ENCODE data around the gene IRAK1.

DNA sequence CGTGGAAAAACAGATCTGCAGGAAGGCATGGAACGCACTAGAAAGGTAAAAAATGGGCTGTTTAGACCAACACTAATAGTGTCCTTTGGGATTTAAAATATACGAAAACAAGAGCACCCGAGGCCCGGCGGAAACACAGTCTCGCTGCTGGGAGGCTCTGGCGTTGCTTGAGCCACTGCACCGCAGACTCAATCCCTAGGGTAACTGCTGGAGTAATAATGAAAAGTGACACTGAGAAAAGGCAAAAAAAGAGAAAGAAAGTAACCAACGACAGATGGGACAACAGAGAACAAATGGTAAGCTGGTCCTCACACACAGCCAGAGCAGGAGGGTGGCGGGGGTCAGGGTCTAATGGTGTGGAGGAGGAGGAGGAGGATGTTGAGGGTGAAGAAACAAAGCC lies 15.4 kb downstream of the IRAK1 start:
- TF ChIP-seq, protein P1, sequence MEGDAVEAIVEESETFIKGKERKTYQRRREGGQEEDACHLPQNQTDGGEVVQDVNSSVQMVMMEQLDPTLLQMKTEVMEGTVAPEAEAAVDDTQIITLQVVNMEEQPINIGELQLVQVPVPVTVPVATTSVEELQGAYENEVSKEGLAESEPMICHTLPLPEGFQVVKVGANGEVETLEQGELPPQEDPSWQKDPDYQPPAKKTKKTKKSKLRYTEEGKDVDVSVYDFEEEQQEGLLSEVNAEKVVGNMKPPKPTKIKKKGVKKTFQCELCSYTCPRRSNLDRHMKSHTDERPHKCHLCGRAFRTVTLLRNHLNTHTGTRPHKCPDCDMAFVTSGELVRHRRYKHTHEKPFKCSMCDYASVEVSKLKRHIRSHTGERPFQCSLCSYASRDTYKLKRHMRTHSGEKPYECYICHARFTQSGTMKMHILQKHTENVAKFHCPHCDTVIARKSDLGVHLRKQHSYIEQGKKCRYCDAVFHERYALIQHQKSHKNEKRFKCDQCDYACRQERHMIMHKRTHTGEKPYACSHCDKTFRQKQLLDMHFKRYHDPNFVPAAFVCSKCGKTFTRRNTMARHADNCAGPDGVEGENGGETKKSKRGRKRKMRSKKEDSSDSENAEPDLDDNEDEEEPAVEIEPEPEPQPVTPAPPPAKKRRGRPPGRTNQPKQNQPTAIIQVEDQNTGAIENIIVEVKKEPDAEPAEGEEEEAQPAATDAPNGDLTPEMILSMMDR (conservative IDR thresholded peaks at IDR 0.05; ENCODE audit: low read depth, low read length) = no peak
- TF ChIP-seq EZH2 (IDR thresholded peaks at IDR 0.05; ENCODE audit: borderline replicate concordance, low read depth, low read length, poor library complexity, severe bottlenecking) = no peak
